Breast epithelium (tissue), 4 donors: ENCODE measurements around the gene LRRC52. TPM values are rescaled to one million over a fixed set of nuclear protein-coding genes. Genes with fewer than 3 reads are reported as not detected.

Source experiments
- DNase-seq, 2 donors: peaks; one replicate each; pipeline ENCODE4 v3.0.0-alpha.2; 2019; ENCODE audit warnings: low spot score in 2 of 2
- H3K27ac ChIP-seq, 2 donors: fragments of 200-600 bp; sonication (generic) in 1 of 2; one replicate each; pipeline ENCODE4 v1.5.1; 2016 to 2019; ENCODE audit warnings: mild to moderate bottlenecking in 1 of 2
- H3K27me3 ChIP-seq, 2 donors: fragments of 200-600 bp; sonication (generic) in 1 of 2; one replicate each; pipeline versions ENCODE4 v1.5.1 to v1.6.0; 2017 to 2019; ENCODE audit warnings: control low read depth in 1 of 2, mild to moderate bottlenecking in 1 of 2
- H3K36me3 ChIP-seq: fragments of 200-600 bp; one replicate; pipeline ENCODE4 v1.5.1; 2019
- H3K4me1 ChIP-seq, 2 donors: fragments of 200-600 bp; sonication (generic); one replicate each; pipeline ENCODE4 v1.5.1; 2016 to 2019; ENCODE audit warnings: control low read depth in 1 of 2
- H3K4me3 ChIP-seq, 3 donors: fragments of 200-600 bp; sonication (generic); 1 replicate in 2 of 3; 2 replicates in 1 of 3; pipeline ENCODE4 v1.5.1; 2016 to 2019; ENCODE audit warnings: mild to moderate bottlenecking in 3 of 3, moderate library complexity in 2 of 3
- H3K9me3 ChIP-seq, 2 donors: fragments of 200-600 bp; sonication (generic) in 1 of 2; one replicate each; pipeline ENCODE4 v1.5.1; 2016 to 2019; ENCODE audit warnings: control low read depth in 1 of 2
- POLR2A ChIP-seq: fragments of 450-650 bp; IDR thresholded peaks from one replicate; pipeline ENCODE4 v1.6.1; 2016; ENCODE audit warnings: antibody characterized with exemption, mild to moderate bottlenecking, moderate library complexity
- POLR2AphosphoS5 ChIP-seq, 3 donors: sonication (generic); formaldehyde crosslinking; IDR thresholded peaks; one replicate each; pipeline ENCODE4 v1.6.1; 2017; ENCODE audit warnings: antibody characterized with exemption in 3 of 3
- intact Hi-C: fragments of 100-400 bp; cut with DNase I; formaldehyde crosslinking; loops from one replicate; pipeline ENCODE4 v1.15.1; 2023; ENCODE audit warnings: low total_unique reads
- total RNA-seq, 3 donors: library from RNA; depleted of rRNA; stranded (reverse); fragments of >200 nt; gene quantifications; one replicate each; pipeline ENCODE4 v1.1.0, GENCODE V29; 2016
- TF ChIP-seq, protein P1 (sequence below), 3 donors: fragments of 450-650 bp; IDR thresholded peaks; one replicate each; pipeline ENCODE4 v1.5.1; 2016 to 2017; ENCODE audit warnings: antibody characterized with exemption in 3 of 3, mild to moderate bottlenecking in 3 of 3, moderate library complexity in 3 of 3

Gene LRRC52
- total RNA-seq, 3 donors from 2014 or later = not detected

DNA sequence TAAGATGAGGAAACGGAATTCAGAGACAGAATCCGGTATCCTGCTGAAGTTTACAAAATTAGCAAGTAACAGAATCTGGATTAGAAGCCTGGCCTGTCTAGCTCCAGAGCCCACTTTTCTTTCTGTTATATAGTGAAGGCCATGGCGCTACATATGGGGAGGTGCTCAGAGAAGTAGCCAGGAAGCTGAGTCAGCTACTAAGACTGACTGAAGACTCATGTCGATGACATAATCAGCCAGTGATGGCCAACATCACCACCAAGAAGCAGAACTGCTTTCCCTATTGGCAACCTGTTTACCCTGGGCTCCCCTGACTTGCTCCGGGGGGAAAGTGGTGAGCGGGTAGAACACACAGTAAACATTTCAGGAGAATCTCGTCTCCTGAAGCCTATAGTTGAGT, 18.8 kb downstream of the LRRC52 start:
- no peaks in the 10 kb centered on the region for H3K9me3 ChIP-seq
- intact Hi-C loops = no loop called here
- TF ChIP-seq POLR2AphosphoS5 (IDR thresholded peaks at IDR 0.05) = no peak
- TF ChIP-seq, protein P1, sequence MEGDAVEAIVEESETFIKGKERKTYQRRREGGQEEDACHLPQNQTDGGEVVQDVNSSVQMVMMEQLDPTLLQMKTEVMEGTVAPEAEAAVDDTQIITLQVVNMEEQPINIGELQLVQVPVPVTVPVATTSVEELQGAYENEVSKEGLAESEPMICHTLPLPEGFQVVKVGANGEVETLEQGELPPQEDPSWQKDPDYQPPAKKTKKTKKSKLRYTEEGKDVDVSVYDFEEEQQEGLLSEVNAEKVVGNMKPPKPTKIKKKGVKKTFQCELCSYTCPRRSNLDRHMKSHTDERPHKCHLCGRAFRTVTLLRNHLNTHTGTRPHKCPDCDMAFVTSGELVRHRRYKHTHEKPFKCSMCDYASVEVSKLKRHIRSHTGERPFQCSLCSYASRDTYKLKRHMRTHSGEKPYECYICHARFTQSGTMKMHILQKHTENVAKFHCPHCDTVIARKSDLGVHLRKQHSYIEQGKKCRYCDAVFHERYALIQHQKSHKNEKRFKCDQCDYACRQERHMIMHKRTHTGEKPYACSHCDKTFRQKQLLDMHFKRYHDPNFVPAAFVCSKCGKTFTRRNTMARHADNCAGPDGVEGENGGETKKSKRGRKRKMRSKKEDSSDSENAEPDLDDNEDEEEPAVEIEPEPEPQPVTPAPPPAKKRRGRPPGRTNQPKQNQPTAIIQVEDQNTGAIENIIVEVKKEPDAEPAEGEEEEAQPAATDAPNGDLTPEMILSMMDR (IDR thresholded peaks at IDR 0.05) = no peak

DNA sequence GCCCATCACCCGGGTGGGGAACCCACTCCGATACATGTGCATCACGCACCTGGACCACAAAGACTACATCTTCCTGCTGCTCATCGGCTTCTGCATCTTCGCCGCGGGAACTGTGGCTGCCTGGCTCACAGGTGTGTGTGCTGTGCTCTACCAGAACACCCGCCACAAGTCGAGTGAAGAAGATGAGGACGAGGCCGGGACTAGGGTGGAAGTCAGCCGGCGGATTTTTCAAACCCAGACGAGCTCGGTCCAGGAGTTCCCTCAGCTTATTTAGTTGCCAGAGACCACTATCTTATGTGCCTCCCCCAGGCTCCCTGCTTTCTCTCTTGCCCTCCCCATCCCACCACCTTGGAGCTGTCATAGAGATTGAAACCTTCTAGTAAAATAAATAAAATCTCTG, 19.8 kb downstream of the LRRC52 start:
- Histone ChIP-seq H3K4me3 (no peak overlapping the region), H3K27me3 (no peaks in the 10 kb centered on the region), H3K36me3 (no peaks in the 10 kb centered on the region), H3K4me1 (no peaks in the 10 kb centered on the region), H3K9me3 (no peaks in the 10 kb centered on the region), H3K27ac (no peak overlapping the region)
- no peak for DNase-seq
- TF ChIP-seq, protein P1 (IDR thresholded peaks at IDR 0.05) = no peak
- TF ChIP-seq POLR2AphosphoS5 (IDR thresholded peaks at IDR 0.05) (no peak), POLR2A (no peak)
- intact Hi-C loops = no loop called here

More for the DNA sequence above, 18.8 kb downstream of the LRRC52 start:
- no peaks in the 10 kb centered on the region for H3K27me3 ChIP-seq
- DNase-seq = no peak
- no peak overlapping the region for H3K27ac ChIP-seq
- no peaks in the 10 kb centered on the region for H3K36me3 ChIP-seq
- no peaks in the 10 kb centered on the region for H3K4me1 ChIP-seq
- no peak overlapping the region for H3K4me3 ChIP-seq

DNA sequence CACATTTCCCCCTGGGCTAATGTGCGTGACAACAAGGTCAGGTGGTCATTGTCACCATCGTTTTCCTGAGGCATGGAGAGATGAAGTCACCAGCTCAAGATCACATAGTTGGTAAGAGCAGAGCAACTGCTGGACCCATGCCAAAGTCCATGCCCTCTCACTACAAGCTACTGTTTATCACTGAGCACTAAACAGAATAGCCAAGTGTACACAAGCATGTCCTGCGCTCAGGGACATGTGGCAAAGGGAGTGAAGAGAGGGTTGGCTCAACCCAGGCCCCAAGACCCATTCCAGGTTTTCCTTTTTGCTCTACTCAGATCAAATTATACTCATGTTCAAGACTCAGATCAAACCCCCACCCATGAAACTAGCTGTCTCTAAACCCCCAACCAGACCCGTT, 20.8 kb downstream of the LRRC52 start:
- intact Hi-C loops = no loop called here
- Histone ChIP-seq H3K36me3 (no peaks in the 10 kb centered on the region), H3K27me3 (no peaks in the 10 kb centered on the region), H3K9me3 (no peaks in the 10 kb centered on the region), H3K4me3 (no peak overlapping the region), H3K27ac (no peak overlapping the region), H3K4me1 (no peaks in the 10 kb centered on the region)
- TF ChIP-seq POLR2A = no peak
- TF ChIP-seq, protein P1 (IDR thresholded peaks at IDR 0.05) = no peak
- no peak for TF ChIP-seq POLR2AphosphoS5 (IDR thresholded peaks at IDR 0.05)
- no peak for DNase-seq

DNA sequence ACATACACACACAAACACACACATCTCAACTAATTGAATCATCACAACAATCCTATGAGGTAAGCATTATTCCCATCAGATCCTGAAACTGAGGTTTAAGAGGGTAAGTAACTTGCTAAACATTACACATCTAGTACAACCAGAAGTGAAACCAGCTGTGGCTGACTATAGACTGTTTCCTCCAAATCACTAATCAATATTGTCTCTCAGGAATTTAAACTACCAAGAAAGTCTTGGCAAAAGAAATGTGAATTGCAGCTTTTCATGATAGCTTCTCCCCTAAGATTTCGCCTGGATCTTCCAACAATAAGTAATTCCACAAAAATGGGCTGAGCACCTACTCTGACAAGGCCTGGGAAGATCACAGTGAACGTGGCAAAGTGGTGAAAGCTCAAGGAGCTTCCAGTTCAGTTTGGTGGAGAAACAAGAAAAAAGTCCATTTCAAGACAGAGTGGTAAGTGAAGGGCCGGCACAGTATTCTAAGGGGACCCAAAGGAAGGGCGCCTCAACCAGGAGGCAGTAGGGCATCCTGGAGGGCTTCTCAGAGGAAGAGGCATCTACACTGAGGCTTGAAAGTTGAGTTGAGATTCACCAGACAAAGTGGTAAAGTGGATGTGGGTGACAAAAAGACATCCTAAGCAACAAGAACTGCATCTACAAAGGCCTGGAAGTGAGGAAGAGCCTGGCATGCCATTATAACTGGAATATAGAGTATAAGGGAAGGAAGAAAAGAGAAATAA, 22.1 kb downstream of the LRRC52 start:
- DNase-seq = no peak
- H3K4me3 ChIP-seq = no peak overlapping the region
- H3K27me3 ChIP-seq = no peaks in the 10 kb centered on the region
- no peaks in the 10 kb centered on the region for H3K4me1 ChIP-seq
- no peaks in the 10 kb centered on the region for H3K36me3 ChIP-seq
- intact Hi-C loops = no loop called here
- no peaks in the 10 kb centered on the region for H3K9me3 ChIP-seq
- no peak for TF ChIP-seq POLR2AphosphoS5 (IDR thresholded peaks at IDR 0.05)
- TF ChIP-seq POLR2A = no peak
- TF ChIP-seq, protein P1 (IDR thresholded peaks at IDR 0.05) = no peak
- H3K27ac ChIP-seq = no peak overlapping the region

DNA sequence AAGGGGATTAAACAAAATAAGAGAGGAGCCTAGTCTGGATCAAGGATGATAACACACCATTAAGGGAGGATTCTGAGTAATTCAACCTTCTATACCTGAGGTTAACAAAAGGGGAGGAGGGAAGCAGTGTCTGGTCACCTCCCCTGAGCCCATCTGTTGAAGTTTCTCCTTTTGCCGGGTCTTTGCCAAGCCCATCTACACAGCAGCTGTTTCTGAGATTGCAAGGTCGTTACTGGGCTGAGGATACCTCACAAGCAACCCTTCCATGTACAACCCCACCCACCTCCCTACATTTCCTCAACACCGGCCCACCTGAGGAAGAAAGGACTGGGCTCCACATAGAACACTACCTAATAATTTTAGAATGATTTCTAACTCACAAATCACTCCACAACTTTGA, 26.3 kb downstream of the LRRC52 start:
- TF ChIP-seq POLR2AphosphoS5 (IDR thresholded peaks at IDR 0.05) (no peak), POLR2A (no peak)
- TF ChIP-seq, protein P1 (IDR thresholded peaks at IDR 0.05) = no peak
- H3K9me3 ChIP-seq = no peaks in the 10 kb centered on the region
- DNase-seq = no peak
- intact Hi-C loops = no loop called here
- no peaks in the 10 kb centered on the region for H3K36me3 ChIP-seq
- H3K27ac ChIP-seq = no peak overlapping the region
- H3K4me1 ChIP-seq = no peaks in the 10 kb centered on the region
- no peaks in the 10 kb centered on the region for H3K27me3 ChIP-seq
- no peak overlapping the region for H3K4me3 ChIP-seq
